Kidney (tissue), 14 donors: ENCODE measurements around the gene C19orf47. TPM values are rescaled to one million over a fixed set of nuclear protein-coding genes. Genes with fewer than 3 reads are reported as not detected.

Experiments
- DNase-seq, 5 donors: peaks; one replicate each; pipeline ENCODE4 v3.0.0-alpha.2; 2013 to 2020
- FAIRE-seq: peaks from 2 replicates; lab custom pipeline; 2012; peaks lifted over from hg19 to GRCh38; lab: Jason Lieb, UNC
- H3K27ac ChIP-seq, 2 donors: one replicate each; pipeline ENCODE4 v1.7.0; 2013; ENCODE audit warnings: low read depth in 2 of 2, low read length in 2 of 2, inconsistent platforms in 1 of 2
- H3K27me3 ChIP-seq: one replicate; pipeline ENCODE4 v1.7.1; 2013; ENCODE audit warnings: low read length, inconsistent platforms; ENCODE audit not compliant: control insufficient read depth, insufficient read depth
- H3K36me3 ChIP-seq, 3 donors: one replicate each; pipeline versions ENCODE4 v1.7.0 to v1.7.1; 2013; ENCODE audit warnings: low read length in 3 of 3, control low read depth in 1 of 3, inconsistent platforms in 1 of 3; ENCODE audit not compliant: insufficient read depth in 3 of 3, control insufficient read depth in 2 of 3
- H3K4me1 ChIP-seq, 3 donors: one replicate each; pipeline versions ENCODE4 v1.7.0 to v1.7.1; 2013; ENCODE audit warnings: low read length in 3 of 3, inconsistent platforms in 1 of 3, low read depth in 1 of 3; ENCODE audit not compliant: control insufficient read depth in 2 of 3, insufficient read depth in 2 of 3
- H3K4me3 ChIP-seq, 3 donors: one replicate each; pipeline versions ENCODE4 v1.7.0 to v1.8.1; 2013; ENCODE audit warnings: low read length in 3 of 3, control low read depth in 1 of 3, inconsistent platforms in 1 of 3
- H3K9ac ChIP-seq, 3 donors: one replicate each; pipeline versions ENCODE4 v1.7.0 to v1.7.1; 2013; ENCODE audit warnings: low read length in 3 of 3, control low read depth in 1 of 3, inconsistent platforms in 1 of 3
- H3K9me3 ChIP-seq, 3 donors: one replicate each; pipeline versions ENCODE4 v1.7.0 to v1.7.1; 2013; ENCODE audit warnings: low read length in 3 of 3, control low read depth in 1 of 3, inconsistent platforms in 1 of 3; ENCODE audit not compliant: control insufficient read depth in 2 of 3, insufficient read depth in 1 of 3
- CTCF ChIP-seq: IDR thresholded peaks from 3 replicates; pipeline ENCODE4 v1.5.1; 2012; ENCODE audit warnings: mild to moderate bottlenecking, moderate library complexity, borderline replicate concordance; ENCODE audit not compliant: insufficient read depth; ENCODE audit errors: extremely low read depth
- intact Hi-C: fragments of 100-400 bp; cut with DNase I; formaldehyde crosslinking; loops from one replicate; pipeline ENCODE4 v1.11.1; 2022
- microRNA-seq: library from miRNA; unstranded; fragments of <30 nt; microRNA quantifications from one replicate; pipeline ENCODE4 v1.2.0, GENCODE V29; 2020
- polyA plus RNA-seq: library from polyadenylated mRNA; stranded (reverse); fragments of 350-450 nt; fragmentation: Illumina TruSeq; extraction: RNeasy Lipid Tissue Mini Kit (QIAGEN cat#74804); gene quantifications from one replicate; pipeline ENCODE4 v1.2.3, GENCODE V29; 2014; ENCODE audit warnings: low read depth, low replicate concordance; ENCODE audit not compliant: insufficient read depth
- total RNA-seq: library from RNA; stranded (reverse); fragmentation: NEBNext Ultra II Directional; extraction: Animal tissue kit (Norgen Biotek cat#: 25700); gene quantifications from one replicate; pipeline ENCODE4 v1.2.1, GENCODE V29; 2021
- donor health status: control.
- donor health status: control.
- donor health status: control.
- donor health status: control.
- donor health status: control.
- donor health status: DM: yes; HTN: yes; CAD: no.
- donor health status: Normal renal cell carcinoma (clear cell type).

Gene C19orf47
- total and polyA plus RNA-seq, 2 donors from 2014 or later: 12.9 to 13.0 TPM

- no peak for TF ChIP-seq CTCF
- FAIRE-seq (no peak), DNase-seq (peak in 1 of 5 donors; percentile 17)
- no peak overlapping the region for H3K4me3 ChIP-seq
- H3K27ac ChIP-seq: no peak overlapping the region
- intact Hi-C loops: no loop called here
- no peaks in the 10 kb centered on the region for H3K27me3 ChIP-seq
- peaks cover 0 to 10% (median 3%) of the 10 kb centered on the region in 3 donors for H3K36me3 ChIP-seq
- no peak overlapping the region for H3K9ac ChIP-seq
- H3K9me3 ChIP-seq: no peaks in the 10 kb centered on the region
- peaks cover 0 to 34% (median 20%) of the 10 kb centered on the region in 3 donors for H3K4me1 ChIP-seq
These were observed 77.7 kb downstream of the C19orf47 start for GRCh38 chr19:40270362-40271089.

Small RNA genes within 50 kb of the gene (microRNA-seq; reads per million reads assigned to microRNA genes)
- gene MIR641 (9.8 reads per million, percentile 19 among the genes with 10 or more reads in this experiment), gene MIR6796 (not detected)

Other genes with a start within 250 kb of the C19orf47 start
- gene MAP3K10, start 157.0 kb downstream of the C19orf47 start, total RNA-seq: 17.3 TPM
- 15.0 TPM for gene MAP3K10, start 157.0 kb downstream of the C19orf47 start, polyA plus RNA-seq
- not detected for gene TTC9B, start 130.0 kb downstream of the C19orf47 start, total RNA-seq
- not detected for gene TTC9B, start 130.0 kb downstream of the C19orf47 start, polyA plus RNA-seq
- gene CCNP, start 121.7 kb downstream of the C19orf47 start, total RNA-seq: 1.2 TPM
- 2.1 TPM for gene CCNP, start 121.7 kb downstream of the C19orf47 start, polyA plus RNA-seq
- gene AKT2, start 63.1 kb downstream of the C19orf47 start, total RNA-seq: 154 TPM
- gene AKT2, start 63.1 kb downstream of the C19orf47 start, polyA plus RNA-seq: 75.0 TPM
- 207 TPM for gene PLD3, start 298 bp upstream of the C19orf47 start, total RNA-seq
- gene PLD3, start 298 bp upstream of the C19orf47 start, polyA plus RNA-seq: 175 TPM
- gene HIPK4, start 41.8 kb upstream of the C19orf47 start, total RNA-seq: 0.09 TPM
- not detected for gene HIPK4, start 41.8 kb upstream of the C19orf47 start, polyA plus RNA-seq
- 4.5 TPM for gene PRX, start 65.0 kb upstream of the C19orf47 start, total RNA-seq
- gene PRX, start 65.0 kb upstream of the C19orf47 start, polyA plus RNA-seq: 12.6 TPM
- gene SERTAD1, start 77.6 kb upstream of the C19orf47 start, total RNA-seq: 14.8 TPM
- 18.2 TPM for gene SERTAD1, start 77.6 kb upstream of the C19orf47 start, polyA plus RNA-seq
- gene SERTAD3, start 95.9 kb upstream of the C19orf47 start, total RNA-seq: 38.4 TPM
- 29.9 TPM for gene SERTAD3, start 95.9 kb upstream of the C19orf47 start, polyA plus RNA-seq
- 89.9 TPM for gene BLVRB, start 117.3 kb upstream of the C19orf47 start, total RNA-seq
- gene BLVRB, start 117.3 kb upstream of the C19orf47 start, polyA plus RNA-seq: 248 TPM
- gene SPTBN4, start 118.6 kb upstream of the C19orf47 start, total RNA-seq: 0.82 TPM
- gene SPTBN4, start 118.6 kb upstream of the C19orf47 start, polyA plus RNA-seq: 4.6 TPM
- 69.6 TPM for gene SHKBP1, start 228.5 kb upstream of the C19orf47 start, total RNA-seq
- 91.3 TPM for gene SHKBP1, start 228.5 kb upstream of the C19orf47 start, polyA plus RNA-seq